ENCODE measurements around the gene TRAIP.
A peak's percentile ranks its signal among the peaks of the same experiment; 100 is the strongest.
"Not testable (repeated sequence)": the region's sequence is repeated elsewhere in the genome, so short reads cannot be mapped to it uniquely, and the experiment has no call there.

The TRAIP gene

DNA sequence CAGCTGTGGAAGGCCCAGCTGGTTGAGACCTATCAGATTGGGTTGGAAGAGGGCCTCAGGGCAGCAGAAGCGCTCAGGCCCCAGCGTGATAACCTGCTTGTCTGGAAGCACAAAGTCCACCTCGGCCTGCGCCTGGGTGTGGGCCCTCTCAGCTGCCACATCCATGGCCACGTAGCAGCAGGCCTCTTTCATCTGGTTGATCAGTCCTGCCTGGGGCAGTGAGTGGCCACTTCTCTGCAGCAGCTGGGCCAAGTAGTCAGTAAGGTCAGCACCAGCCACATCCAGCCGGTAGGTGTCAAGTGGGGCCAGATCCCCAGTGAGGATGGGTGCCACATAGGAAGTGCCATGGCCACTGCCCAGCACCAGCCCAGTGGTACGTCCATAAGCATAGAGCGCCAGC lies 17.3 kb upstream of the TRAIP start:
- DNase-seq, result no peak

DNA sequence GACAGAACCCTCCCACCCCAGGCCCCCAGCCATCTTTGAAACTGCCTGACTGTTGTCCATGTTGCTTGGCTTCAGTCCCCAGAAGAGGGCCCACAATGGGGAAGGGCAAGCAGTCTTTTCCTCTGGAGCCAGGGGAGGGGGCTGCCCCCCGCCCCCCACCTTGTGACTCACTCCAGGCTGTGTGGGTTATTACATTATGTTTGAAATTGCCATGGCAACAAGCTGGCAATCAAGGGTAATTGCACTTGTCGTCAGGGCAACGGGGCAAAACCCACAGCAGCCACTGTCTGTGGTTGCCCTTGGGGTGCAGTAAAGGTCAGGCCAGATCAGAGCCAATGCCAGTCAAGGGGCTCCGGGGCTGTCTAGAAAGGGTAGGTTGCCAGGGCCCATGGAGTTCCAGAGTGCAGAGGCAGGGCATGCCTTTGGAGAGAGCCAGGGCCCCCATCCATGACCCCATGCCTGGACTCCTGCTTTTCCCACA lies 16.5 kb upstream of the TRAIP start:
- DNase-seq, result no peak

DNA sequence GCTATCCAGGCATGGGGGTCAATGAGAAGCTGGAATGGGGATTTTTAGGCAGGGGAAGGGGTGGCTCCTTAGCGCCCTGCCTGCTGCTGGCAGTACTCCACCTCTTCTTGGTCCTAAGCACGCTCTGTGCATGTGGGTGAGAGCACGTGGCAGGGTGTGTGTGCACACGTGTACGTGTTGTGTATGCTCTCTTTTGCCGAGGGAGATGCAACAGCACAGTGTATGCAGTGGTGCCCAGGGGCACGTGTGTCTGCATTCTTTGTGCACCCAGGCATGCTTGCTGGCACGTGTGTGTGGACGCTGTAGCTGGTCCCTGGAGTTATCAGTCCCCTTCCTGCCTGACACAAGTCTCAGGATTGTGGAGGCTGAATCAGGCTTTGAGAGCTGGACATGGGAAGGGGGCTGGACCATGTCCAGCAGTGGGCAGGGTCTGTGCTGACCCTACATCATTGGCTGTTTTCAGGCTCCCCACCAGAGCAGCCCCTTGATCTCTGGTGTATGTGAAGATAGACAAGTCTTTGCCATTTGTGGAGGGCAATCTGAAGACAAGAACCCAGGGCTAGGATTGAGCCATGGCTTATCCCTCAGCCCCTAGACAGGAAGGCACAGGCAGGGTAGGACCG lies 15.3 kb upstream of the TRAIP start:
- no peak for DNase-seq

DNA sequence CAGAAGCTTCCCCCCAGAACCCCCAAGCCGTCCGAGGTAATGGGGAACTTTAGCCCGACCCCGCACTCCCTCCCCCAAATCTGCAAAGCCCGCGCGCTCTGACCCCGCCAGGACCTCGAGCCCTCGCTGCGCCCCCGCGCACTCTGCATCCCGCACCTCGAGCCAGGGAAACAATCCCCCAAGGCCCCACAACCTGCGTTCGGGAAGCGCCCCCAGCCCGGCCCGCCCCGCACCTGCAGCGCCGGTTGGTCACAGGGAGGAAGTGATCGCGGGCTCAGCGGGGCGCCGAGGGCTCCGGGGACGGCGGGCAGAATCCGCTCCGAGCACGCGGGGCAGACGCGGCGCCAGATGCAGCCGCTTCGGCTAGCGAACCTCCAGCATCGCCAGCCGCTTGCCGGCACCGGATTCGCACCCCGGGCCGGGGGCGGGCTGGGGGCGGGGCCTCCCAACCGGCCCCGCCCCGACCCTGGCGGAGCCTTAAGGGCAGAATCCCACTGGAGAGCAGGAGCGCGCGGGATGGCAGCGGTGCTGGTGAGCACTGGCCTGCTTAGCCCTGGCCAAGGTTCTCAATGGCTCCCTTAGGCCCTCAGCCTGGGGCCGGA lies 13.3 kb upstream of the TRAIP start, which contains the start of gene CAMKV:
Gene CAMKV (minus strand): TSS at position 382 of the 602 bp plus-strand sequence. CDS start 7,518 bp downstream, outside the sequence.
- peak; percentile 12 to 34 for DNase-seq

DNA sequence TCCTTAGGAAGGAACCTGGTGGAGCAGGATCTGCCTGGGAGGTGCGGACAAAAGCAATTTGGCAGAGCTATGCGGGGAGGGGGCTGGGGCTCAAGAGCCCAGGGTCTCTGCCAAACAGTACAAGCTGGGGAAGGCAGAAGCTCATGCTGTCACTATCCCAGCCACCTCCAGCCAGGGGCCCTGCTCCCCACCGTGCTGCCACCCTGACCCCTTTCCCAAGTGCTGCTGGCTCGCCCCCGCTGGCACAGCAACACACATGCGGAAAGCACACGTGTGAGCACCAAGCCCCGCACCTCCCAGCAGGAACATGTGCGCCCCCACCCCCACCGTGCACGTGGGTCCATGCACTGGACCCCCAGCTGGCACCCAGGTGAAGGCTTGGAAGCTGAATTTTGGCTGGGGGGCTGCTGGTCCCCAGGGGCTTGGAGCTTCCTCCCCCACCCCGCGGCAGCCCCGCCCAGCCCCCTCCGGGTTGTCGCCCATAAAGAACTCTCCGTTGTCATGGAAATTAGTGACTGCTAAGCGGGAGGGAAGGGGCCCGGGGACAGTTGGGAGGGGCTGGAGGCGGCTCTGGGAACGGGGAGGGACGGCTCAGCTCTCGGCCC lies 12.6 kb upstream of the TRAIP start:
- no peak for DNase-seq

DNA sequence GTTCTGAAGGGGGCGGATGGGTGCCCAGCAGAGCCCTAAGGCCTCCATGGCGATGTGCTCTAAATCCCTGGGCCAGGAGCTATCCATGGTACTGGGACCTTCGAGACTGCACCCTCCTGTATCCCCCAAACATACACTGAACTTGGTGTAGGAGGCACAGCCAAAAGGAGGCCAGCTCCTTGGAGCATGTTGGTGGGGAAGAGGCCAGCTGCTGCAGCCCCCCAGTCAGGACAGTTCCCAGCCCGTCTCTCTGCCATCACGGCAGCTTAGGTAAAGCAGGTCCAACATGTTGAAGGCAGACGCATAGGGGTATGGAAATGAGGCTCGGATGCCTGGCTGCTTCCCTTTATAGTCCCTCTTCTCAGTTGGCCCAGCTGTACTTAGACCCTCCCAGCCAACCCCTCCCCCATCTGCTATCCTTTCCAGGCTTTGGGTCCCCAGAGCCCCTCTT lies 11.5 kb upstream of the TRAIP start:
- no peak for DNase-seq

DNA sequence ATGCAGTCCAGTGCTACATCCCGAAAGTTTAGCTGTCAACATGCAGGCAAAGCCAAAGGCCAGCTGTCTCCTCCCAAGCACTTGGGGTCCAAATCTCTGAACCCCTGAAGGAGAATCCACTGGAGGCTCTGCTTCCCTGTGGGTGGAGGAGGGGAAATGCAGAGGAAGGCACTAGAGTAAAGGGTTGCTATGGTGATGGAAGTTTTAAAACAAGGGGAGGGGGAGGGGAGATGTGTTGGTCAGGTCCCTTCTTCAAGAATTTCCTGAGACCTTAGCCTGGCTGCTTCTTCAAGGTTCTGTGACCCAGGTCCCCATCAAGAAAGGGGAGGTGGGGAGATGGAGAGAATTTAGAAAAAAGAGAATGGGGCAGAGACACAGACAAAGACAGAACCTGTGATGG lies 11.0 kb upstream of the TRAIP start:
- DNase-seq, result no peak

DNA sequence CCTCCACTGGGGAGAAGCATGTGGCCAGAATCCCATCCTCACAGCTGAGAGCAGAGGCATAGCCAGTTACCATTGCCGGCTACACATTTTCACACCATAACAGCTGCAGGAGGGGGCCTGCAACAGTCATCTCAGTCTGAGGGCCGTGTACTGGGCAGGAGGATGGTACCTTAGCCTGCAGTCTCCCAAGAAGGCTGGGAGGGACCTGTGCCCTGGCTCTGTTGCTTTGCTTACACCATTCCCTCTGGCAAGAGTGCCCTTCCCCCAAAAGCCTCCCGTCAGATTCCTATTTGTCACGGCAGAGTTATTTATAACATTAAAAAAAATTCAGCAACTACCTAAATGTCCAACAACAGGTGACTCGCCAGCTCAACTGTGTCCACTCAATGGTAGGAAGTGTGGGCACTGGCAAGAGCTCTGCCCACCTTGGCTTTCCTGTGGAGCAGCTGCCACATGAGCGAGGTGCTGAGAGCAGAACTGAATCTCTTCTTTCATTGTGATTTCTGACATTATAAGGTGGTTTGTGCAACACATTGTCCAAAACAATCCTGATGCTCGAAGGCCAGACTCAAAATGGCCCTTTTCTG lies 8.9 kb upstream of the TRAIP start:
- no peak for DNase-seq

DNA sequence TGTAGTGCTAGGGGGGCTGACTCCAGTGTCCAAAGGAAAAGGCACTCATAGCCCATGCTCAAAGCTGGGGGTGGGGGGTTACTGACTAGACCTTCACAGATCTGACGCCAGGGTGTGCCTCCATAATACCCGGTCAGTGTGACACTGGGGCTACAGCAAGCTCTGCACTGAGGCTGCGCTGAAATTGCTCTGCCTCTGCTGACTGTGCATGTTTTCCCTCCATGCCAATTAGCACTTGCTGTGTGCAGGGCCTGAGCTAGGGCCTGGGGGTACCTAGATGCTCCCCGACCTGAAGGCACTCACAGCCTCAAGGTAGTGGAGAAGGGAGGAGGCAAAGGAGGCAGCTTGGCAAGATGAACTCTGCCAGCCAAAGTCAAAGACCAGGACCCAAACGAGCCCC lies 8.1 kb upstream of the TRAIP start:
- no peak for DNase-seq

DNA sequence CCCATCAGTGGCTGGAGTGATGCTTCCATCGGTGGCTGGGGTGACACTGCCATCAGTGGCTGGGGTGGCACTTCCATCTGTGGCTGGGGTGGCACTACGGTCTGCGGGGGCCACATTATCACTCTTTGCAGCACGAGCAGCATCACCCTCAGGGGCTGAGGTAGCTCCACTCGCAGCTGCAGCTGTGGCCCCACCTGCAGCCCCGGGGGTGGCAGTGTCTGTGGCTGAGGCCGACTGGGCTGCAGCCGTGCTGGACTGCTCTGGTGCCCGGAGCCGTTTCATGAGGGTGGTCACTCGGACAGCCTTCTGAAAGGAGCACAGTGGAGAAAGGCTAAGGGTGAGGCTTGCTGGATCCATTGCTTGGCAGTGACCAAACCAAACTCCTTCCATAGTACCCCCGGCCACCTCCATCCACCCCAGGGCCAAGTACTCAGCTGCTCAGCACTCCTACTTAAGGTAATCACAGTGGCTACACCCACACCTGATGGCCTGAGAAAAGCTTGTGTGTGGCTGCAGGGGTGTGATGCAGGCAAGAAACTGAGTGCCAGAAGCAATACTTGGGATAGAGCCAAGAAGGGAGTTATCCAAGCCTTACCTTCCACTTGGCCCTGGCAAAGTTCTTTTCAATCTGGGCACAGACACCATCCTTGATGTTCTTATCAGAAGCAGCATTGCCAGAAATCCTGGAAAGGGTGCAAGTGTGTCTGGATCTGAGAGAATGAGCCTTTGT lies 3.4 kb upstream of the TRAIP start:
- no peak for DNase-seq

DNA sequence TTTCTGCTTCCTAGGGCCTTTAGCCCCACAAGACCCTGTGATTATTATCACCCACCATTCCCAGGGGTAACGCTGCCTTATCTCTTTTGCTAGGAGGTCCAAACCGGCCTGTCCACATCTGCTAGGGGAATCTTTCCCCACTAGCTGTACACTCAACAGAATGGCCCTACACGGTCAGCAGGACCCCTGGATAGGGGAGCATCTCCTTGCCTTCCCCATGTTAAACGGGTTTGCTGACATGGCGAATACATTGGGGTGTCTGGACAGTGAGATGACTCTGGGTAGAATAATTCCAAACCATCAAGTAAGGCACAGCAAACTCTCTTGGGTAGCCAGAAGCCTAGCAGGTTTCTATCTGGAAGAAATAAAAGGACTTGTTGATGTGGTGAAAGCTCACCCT lies 702 bp downstream of the TRAIP start:
- no peak for DNase-seq

DNA sequence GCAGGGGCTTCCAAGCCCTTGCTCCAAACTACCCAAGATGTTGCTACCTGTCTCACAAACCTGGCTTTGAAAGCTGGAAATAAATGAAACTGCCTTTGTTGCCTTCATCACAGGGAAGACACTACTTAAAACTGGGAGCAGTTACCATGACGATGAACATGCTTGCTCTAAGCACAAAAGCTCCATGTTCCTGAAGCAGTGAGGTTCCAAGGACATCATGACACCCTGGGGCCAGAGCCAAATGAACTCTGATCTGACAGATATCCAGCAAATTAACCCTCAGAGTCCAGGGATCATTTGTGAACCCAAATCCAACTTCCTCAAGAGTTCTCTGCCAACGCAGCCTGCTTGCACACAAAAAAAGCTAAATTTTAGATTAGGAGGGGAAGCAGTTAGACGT lies 10.7 kb downstream of the TRAIP start:
- no peak for DNase-seq

DNA sequence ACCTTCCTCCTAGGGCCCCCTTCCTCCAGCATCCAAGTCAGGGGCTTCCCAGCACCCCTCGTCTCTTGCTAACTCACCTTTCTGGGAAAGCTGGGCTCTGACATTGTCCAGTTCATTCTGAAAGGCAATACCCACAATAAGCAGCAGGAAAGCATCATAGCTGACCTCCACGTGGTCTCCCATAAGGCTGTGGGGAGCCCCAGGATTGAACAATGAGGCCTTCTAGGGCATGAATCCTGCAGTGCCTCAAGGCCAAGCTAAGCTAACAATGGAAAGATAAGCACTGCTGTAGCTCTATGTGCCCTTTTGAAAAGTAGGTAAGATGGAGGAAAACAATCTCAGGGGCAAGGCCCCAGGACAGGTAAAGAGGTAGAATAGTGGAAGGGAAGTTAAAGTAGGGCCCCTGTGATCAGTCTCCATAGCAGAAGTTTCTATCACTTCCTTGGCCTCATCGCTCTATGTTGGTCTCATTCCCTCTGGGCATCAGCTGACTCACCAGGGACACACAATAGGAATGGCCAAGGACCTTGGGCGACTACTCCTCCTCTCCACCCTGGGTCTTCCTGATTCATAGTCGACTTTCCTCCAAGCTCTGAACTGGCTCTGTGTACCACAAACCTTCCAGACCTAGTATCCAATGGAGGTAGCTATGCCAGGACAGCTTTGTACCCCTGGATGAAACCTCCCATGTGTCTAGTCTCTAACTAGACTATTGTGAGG lies 11.7 kb downstream of the TRAIP start:
- no peak for DNase-seq

DNA sequence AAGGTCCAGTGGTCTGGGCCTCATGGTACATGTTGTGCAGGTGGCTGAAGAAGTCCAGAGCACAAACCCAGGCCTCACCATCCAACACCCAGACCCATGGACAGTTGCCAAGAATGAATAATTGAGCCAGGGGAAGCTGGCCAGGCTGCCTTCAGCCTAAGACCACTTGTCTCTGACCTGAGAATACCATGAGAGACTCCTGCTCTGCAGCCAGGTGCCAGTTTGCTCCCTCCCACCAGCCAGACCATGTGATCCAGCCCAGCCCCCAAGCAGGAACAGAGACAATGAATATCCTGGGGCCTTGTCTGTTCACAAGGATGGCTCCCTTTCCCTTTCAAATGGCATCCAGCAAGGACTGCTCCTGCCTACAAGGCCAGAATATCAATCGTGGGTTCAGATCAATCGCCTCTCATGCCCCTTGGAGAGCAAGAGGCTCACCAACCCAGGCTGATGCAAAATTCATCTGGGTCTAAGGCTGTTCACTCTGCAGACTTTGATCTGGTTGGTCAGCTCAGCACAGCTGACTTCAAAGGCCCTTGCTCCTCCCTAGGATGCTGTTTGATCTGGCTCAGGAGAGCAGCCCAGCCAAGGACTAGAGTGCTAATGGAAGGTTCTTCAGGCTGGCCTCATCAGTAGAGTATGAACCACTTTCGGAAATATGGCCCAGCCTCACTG lies 13.4 kb downstream of the TRAIP start:
- DNase-seq, result no peak

DNA sequence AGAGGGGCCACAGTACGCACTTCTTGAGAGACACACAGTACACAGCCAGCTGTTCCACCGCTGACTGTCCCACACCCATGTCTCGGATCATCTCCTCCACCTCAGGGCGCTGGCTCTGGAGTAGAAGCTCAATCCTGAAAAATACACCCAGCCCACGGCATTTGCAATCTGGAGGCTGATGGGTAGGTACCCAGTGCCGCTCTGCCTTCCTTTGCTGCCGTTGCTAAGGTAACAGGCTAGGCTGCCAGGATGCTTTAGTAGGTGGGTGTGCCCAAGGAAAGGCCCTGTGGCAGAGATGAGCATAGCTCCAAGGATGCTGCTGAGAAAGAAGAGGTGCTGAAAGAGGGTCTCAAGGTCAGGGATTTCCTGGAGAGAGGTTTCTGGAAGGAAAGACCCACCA lies 14.6 kb downstream of the TRAIP start:
- DNase-seq, result no peak

DNA sequence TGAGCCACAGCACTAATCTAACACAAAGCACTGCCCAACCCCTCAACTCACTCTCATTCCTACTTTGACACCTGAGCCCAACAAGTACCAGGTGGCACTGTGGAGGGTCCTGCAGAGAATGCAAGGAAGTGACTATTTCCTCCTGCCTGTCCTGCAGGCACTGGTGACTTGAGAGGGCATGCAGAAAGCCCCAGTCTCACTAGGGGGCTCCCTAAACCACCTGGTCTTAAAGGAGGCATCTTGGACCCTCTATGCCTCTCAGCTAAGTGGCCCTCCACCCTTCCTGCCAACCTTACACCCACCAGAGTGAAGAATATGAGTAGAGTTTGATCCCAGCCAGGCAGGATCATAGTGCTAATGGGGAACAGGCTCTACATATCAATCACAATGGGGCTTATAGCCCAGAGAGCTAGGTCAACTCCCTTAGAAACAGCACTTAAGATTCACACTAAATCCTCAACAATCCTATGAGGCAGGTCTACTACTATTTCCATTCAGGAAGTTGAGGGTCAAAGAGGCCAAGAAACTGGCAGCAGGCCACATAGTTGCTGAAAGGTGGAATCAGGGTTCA lies 15.2 kb downstream of the TRAIP start:
- DNase-seq, result no peak

DNA sequence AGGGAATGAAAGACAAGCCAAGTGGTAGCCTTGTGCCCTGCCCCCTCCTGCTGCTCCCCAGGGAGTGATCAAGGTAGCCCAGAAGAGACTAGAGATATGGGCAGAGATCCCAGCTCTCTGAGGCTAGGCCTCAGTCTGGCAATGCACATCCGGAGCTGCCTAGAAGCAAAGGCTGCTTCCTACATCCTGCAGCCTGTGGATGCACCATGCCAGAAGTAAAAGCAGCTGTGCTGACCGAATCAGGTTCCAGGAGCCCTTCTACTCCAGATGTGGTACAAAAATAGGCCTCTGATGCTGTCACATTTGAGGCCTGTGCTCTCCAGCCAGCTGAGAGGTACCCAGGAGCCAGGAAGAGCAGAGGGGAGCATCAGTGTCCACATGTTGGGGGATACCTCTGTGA lies 16.0 kb downstream of the TRAIP start:
- no peak for DNase-seq

DNA sequence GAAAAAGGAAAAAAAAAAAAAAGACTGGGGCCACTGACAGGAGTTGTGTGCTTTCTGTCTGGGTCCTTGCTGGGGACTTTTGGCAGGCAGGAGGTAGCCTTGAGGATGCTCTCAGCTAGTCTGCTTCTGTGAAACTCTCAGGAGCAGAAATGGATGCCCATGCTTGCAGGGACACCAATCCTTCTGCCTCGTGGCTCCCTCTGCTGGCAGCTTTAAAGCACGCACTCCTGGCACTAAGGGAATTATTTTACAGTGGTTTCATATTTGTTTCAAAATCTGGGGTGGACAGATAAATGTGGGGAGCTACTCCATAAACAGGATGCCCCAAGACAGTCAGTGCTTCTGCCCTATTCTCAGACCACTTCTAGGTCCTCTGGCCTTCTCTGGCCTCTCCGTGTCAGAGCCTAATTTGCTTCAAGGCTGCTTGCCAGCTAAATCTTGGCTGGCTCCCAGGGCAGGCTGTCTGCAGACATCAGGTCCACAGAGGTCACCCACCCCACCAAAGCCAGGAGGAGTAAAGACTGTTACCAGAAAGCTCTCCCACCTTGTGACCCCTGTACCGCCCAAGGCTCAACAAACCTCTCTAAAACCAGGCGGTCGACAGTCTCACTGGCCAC lies 17.1 kb downstream of the TRAIP start:
- peak in 1 of 2 experiments; percentile 31 for DNase-seq

DNA sequence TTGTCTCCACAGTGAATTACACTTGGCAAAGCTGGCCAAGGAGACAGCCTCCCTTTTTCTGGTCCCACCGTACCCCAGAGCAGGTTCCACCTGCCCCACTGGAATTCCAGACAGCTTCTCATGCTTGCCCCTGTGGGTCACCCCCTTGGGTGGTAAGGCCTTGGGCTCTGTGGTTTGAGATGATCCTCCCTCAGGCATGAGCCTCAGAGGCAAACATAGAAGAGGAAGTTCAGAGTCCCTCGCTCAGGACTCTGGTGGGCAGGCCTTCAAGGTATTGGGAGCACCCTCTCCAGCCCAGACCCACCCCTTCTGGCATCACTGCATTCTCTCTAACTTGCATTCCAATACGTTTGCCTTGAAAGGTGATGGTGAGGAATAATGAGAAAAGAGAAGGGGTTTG lies 25.0 kb downstream of the TRAIP start:
- no peak for DNase-seq

DNA sequence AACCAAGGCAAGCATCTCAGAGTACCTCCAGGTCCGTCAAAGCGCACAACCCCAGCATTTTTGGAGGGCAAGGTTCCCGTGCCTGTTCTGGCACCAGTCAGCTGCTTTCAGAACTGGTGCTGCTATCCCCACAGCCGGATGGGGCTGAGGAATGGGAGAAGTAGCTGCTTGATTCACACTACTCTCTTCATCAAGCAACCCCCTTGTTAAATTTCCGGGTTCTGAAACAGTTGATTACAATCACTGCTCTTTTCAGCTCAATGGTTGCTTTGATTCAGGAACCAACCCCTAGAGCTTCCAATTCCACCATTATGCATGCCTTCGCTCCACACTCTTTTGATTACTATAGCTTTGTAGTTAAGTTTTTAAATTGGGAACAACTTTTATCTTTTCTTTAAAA lies 30.3 kb downstream of the TRAIP start:
- DNase-seq, result no peak

DNA sequence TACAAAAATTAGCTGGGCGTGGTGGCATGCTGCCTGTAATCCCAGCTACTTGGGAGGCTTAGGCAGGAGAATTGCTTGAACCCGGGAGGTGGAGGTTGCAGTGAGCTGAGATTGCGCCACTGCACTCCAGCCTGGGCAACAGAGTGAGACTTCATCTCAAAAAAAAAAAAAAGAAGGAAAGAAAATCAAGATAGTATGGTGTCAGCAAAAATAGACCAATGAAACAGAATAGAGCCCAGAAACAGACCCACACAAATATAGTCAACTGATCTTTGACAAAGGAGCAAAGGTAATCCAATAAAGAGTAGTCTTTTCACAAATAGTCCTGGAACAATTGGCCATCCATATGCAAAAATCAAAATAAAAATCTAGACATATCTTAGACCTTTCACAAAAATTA lies 33.2 kb downstream of the TRAIP start:
- not testable (repeated sequence) for DNase-seq
